Motor neuron (in vitro differentiated cells): ENCODE results near the gene ZNF784. TPM values are rescaled to one million over a fixed set of nuclear protein-coding genes. Genes with fewer than 3 reads are reported as not detected.

ENCODE experiments used
- ATAC-seq, 8 experiments: fragments of 200-7000 bp; cut with Tn5 transposase; replicated peaks in 6 of 8; 2 replicates each; pipeline ENCODE4 v1.8.0; 2021; ENCODE audit warnings: mild to moderate bottlenecking in 8 of 8, moderate library complexity in 8 of 8
- H3K27ac ChIP-seq, 2 donors: fragments of 250-450 bp; sonication (Bioruptor Pico); 2 replicates each; pipeline ENCODE4 v1.9.0; 2021; ENCODE audit warnings: antibody characterized with exemption in 2 of 2, mild to moderate bottlenecking in 2 of 2, moderate library complexity in 1 of 2
- H3K4me1 ChIP-seq, 2 donors: fragments of 250-450 bp; sonication (Bioruptor Pico); replicated peaks in 1 of 2; 2 replicates each; pipeline ENCODE4 v1.6.1; 2021; ENCODE audit warnings: antibody characterized with exemption in 2 of 2, mild to moderate bottlenecking in 2 of 2, moderate library complexity in 1 of 2
- H3K4me3 ChIP-seq, 5 donors: fragments of 250-450 bp; sonication (Bioruptor Pico); 2 replicates each; pipeline ENCODE4 v1.9.0; 2021; ENCODE audit warnings: antibody characterized with exemption in 5 of 5, mild to moderate bottlenecking in 5 of 5, moderate library complexity in 4 of 5
- WGBS, 10 experiments: fragments of 450-650 bp; shearing (Covaris generic); methylation state at CpG; one replicate each; pipeline ENCODE4 v1.0.0; 2022; 5-methylcytosine and 5-hydroxymethylcytosine counted together
- in situ Hi-C, 9 experiments: fragments of 400-800 bp; cut with MboI; loops; one replicate each; pipeline ENCODE4 v1.15.0; 2021; ENCODE audit warnings: low sequenced_read_pairs in 9 of 9, low pct_unique_long_range_greater_than_20kb in 2 of 9; ENCODE audit not compliant: unreplicated experiment in 9 of 9
- total RNA-seq, 8 experiments: library from RNA; unstranded; fragments of 300-600 nt; gene quantifications; 2 replicates each; pipeline versions ENCODE4 v1.2.3 to v1.2.4, GENCODE V29; 2022

The ZNF784 gene
- total RNA-seq, 8 experiments from 2014 or later = 1.6 to 8.2 (median 4.1) TPM

GRCh38 chr19:55600662-55601028, 23.7 kb downstream of the ZNF784 start:
- H3K4me1 ChIP-seq = peaks cover 13% of the 10 kb centered on the region in 2 donors
- WGBS, 10 experiments = 100% methylated on average over 1 of the region's 15 CpGs; no CpG with 5 or more reads in 9 of the 10 experiments
- in situ Hi-C loops = loop anchor here in 1 of 9 experiments (10.0 kb wide), 1 partner anchor 86 kb away; no protein-coding TSS in a partner anchor
- H3K27ac ChIP-seq = peak overlapping the region; percentile 99 to 100
- H3K4me3 ChIP-seq = peak overlapping the region; percentile 68 to 94 (median 90)
- ATAC-seq = no peak

GRCh38 chr19:55599842-55600661, 24.3 kb downstream of the ZNF784 start, which contains the start of gene ZNF524:
TSS of gene ZNF524 (plus strand) at chr19:55600288. CDS start at chr19:55602113, 1,825 bp downstream.
- in situ Hi-C loops = loop anchor here in 1 of 9 experiments (10.0 kb wide), 1 partner anchor 85 kb away; no protein-coding TSS in a partner anchor
- WGBS, 10 experiments = 0 to 5% (median 0%) methylated on average over 2 to 8 of the region's 97 CpGs; no CpG with 5 or more reads in 6 of the 10 experiments

GRCh38 chr19:55599468-55599841, 24.9 kb downstream of the ZNF784 start, which contains the start of gene FIZ1:
TSS of gene FIZ1 (minus strand) at chr19:55599517. CDS start at chr19:55597865, 1,652 bp downstream.
- in situ Hi-C loops = no loop called here
- peak within 1 kb of the TSS; percentile 99 to 100 for H3K27ac ChIP-seq
- peaks cover 12 to 13% of the 10 kb centered on the region in 2 donors for H3K4me1 ChIP-seq
- ATAC-seq = peak; percentile 75 to 83 (median 80)
- 0% methylated on average over 1 to 2 of the region's 23 CpGs; no CpG with 5 or more reads in 8 of the 10 experiments for WGBS, 10 experiments
- H3K4me3 ChIP-seq = peak within 1 kb of the TSS; percentile 68 to 94 (median 90)

More at GRCh38 chr19:55599842-55600661, 24.3 kb downstream of the ZNF784 start, which contains the start of gene ZNF524:
- Histone ChIP-seq H3K4me1 (peaks cover 13% of the 10 kb centered on the region in 2 donors), H3K27ac (peak within 1 kb of the TSS; percentile 99 to 100), H3K4me3 (peak within 1 kb of the TSS; percentile 68 to 94 (median 90))
- peak; percentile 28 to 68 (median 60) for ATAC-seq

- ATAC-seq = peak; percentile 60 to 75 (median 68)
- in situ Hi-C loops = no loop called here
- peaks cover 7 to 10% of the 10 kb centered on the region in 2 donors for H3K4me1 ChIP-seq
- H3K4me3 ChIP-seq = peak overlapping the region; percentile 68 to 94 (median 90)
- H3K27ac ChIP-seq = peak overlapping the region; percentile 99 to 100
- 0 to 100% (median 47%) methylated on average over 1 to 4 of the region's 26 CpGs; no CpG with 5 or more reads in 1 of the 10 experiments for WGBS, 10 experiments
Observed at GRCh38 chr19:55598719-55599467, 25.5 kb downstream of the ZNF784 start.

- Histone ChIP-seq H3K27ac (no peak overlapping the region), H3K4me3 (no peak overlapping the region), H3K4me1 (peaks cover 7 to 10% of the 10 kb centered on the region in 2 donors)
- 62 to 94% (median 78%) methylated on average over 2 to 6 of the region's 9 CpGs; no CpG with 5 or more reads in 4 of the 10 experiments for WGBS, 10 experiments
- no peak for ATAC-seq
- in situ Hi-C loops = no loop called here
Observed at GRCh38 chr19:55598034-55598433, 26.3 kb downstream of the ZNF784 start.

GRCh38 chr19:55597501-55597921, 26.9 kb downstream of the ZNF784 start:
- Histone ChIP-seq H3K4me3 (no peak overlapping the region), H3K4me1 (peaks cover 7 to 10% of the 10 kb centered on the region in 2 donors), H3K27ac (no peak overlapping the region)
- no peak for ATAC-seq
- 80 to 90% methylated on average over 1 to 2 of the region's 30 CpGs; no CpG with 5 or more reads in 8 of the 10 experiments for WGBS, 10 experiments
- in situ Hi-C loops = no loop called here

- Histone ChIP-seq H3K4me3 (no peak overlapping the region), H3K4me1 (peaks cover 9 to 10% of the 10 kb centered on the region in 2 donors), H3K27ac (no peak overlapping the region)
- no peak for ATAC-seq
- WGBS, 10 experiments = 93 to 100% (median 100%) methylated on average over 1 to 3 of the region's 3 CpGs; no CpG with 5 or more reads in 4 of the 10 experiments
- in situ Hi-C loops = no loop called here
Observed at GRCh38 chr19:55596304-55596703, 28.1 kb downstream of the ZNF784 start.

GRCh38 chr19:55594996-55595545, 29.3 kb downstream of the ZNF784 start:
- in situ Hi-C loops = no loop called here
- ATAC-seq = no peak
- Histone ChIP-seq H3K4me3 (no peak overlapping the region), H3K4me1 (peaks cover 7 to 12% of the 10 kb centered on the region in 2 donors), H3K27ac (no peak overlapping the region)
- WGBS, 10 experiments = 42 to 100% (median 89%) methylated on average over 1 to 4 of the region's 4 CpGs; no CpG with 5 or more reads in 2 of the 10 experiments

- 77 to 100% (median 93%) methylated on average over 3 to 5 of the region's 68 CpGs; no CpG with 5 or more reads in 6 of the 10 experiments for WGBS, 10 experiments
- peak in 3 of 8 experiments; percentile 10 to 16 (median 15) for ATAC-seq
- Histone ChIP-seq H3K4me3 (no peak overlapping the region), H3K27ac (no peak overlapping the region), H3K4me1 (peaks cover 2 to 9% of the 10 kb centered on the region in 2 donors)
- in situ Hi-C loops = no loop called here
Observed at GRCh38 chr19:55593096-55593772, 31.1 kb downstream of the ZNF784 start.

- in situ Hi-C loops = no loop called here
- no peak overlapping the region for H3K27ac ChIP-seq
- no peak overlapping the region for H3K4me3 ChIP-seq
- H3K4me1 ChIP-seq = peaks cover 0 to 9% of the 10 kb centered on the region in 2 donors
- ATAC-seq = peak in 3 of 8 experiments; percentile 8 to 20 (median 15)
- 67 to 93% methylated on average over 1 to 15 of the region's 73 CpGs; no CpG with 5 or more reads in 8 of the 10 experiments for WGBS, 10 experiments
Observed at GRCh38 chr19:55592391-55593090, 31.8 kb downstream of the ZNF784 start.

GRCh38 chr19:55591555-55591954, 32.8 kb downstream of the ZNF784 start:
- Histone ChIP-seq H3K27ac (peak overlapping the region in 1 of 2 donors; percentile 8), H3K4me1 (peaks cover 4 to 14% of the 10 kb centered on the region in 2 donors), H3K4me3 (no peak overlapping the region)
- in situ Hi-C loops = no loop called here
- ATAC-seq = peak in 1 of 8 experiments; percentile 11
- 54 to 100% (median 74%) methylated on average over 2 to 6 of the region's 10 CpGs; no CpG with 5 or more reads in 7 of the 10 experiments for WGBS, 10 experiments
